SU-DHL-6 (cell line): Measurements from ENCODE around the gene POLA1.

ENCODE experiments used
- CTCF ChIP-seq: fragments of 200-600 bp; sonication (generic); IDR thresholded peaks from one replicate; pipeline ENCODE4 v1.5.1; 2017; ENCODE audit warnings: antibody characterized with exemption, mild to moderate bottlenecking, low read length, moderate library complexity; ENCODE audit not compliant: insufficient read depth, poor library complexity, severe bottlenecking
- EZH2phosphoT487 ChIP-seq: fragments of 200-600 bp; sonication (generic), shearing (Covaris generic); conservative IDR thresholded peaks from 2 replicates; pipeline ENCODE4 v1.6.1; 2018; ENCODE audit warnings: mild to moderate bottlenecking, antibody characterized with exemption, low read length, moderate library complexity, mixed read lengths

GRCh38 chrX:24741330-24741729, 47.6 kb downstream of the POLA1 start:
- no peak for TF ChIP-seq CTCF
- TF ChIP-seq EZH2phosphoT487: no peak
